NCI-H226 (cell line): ENCODE measurements around the gene KCNMA1.

Experiments used
- DNase-seq: peaks from one replicate; pipeline ENCODE4 v3.0.0-alpha.2; 2015

Gene KCNMA1

GRCh38 chr10:76902949-76903348 lies 734.7 kb downstream of the KCNMA1 start:
- DNase-seq: peak; percentile 24

GRCh38 chr10:76901701-76902100 lies 735.9 kb downstream of the KCNMA1 start:
- DNase-seq: no peak

GRCh38 chr10:76899490-76899889 lies 738.1 kb downstream of the KCNMA1 start:
- no peak for DNase-seq

GRCh38 chr10:76892766-76893479 lies 744.7 kb downstream of the KCNMA1 start:
- peak; percentile 14 for DNase-seq

- no peak for DNase-seq
Observed at GRCh38 chr10:76887223-76888010, 750.2 kb downstream of the KCNMA1 start.

GRCh38 chr10:76885816-76886215 lies 751.8 kb downstream of the KCNMA1 start:
- DNase-seq: no peak

- no peak for DNase-seq
Observed at GRCh38 chr10:76884673-76885275, 752.8 kb downstream of the KCNMA1 start.

GRCh38 chr10:76883596-76883995 lies 754.0 kb downstream of the KCNMA1 start:
- DNase-seq: no peak

GRCh38 chr10:76882796-76883195 lies 754.8 kb downstream of the KCNMA1 start:
- no peak for DNase-seq

GRCh38 chr10:76882245-76882644 lies 755.4 kb downstream of the KCNMA1 start:
- DNase-seq: no peak

- no peak for DNase-seq
Observed at GRCh38 chr10:76881477-76882220, 756.0 kb downstream of the KCNMA1 start.

GRCh38 chr10:76880931-76881330 lies 756.7 kb downstream of the KCNMA1 start:
- no peak for DNase-seq

GRCh38 chr10:76879116-76879913 lies 758.3 kb downstream of the KCNMA1 start:
- no peak for DNase-seq

GRCh38 chr10:76878514-76878913 lies 759.1 kb downstream of the KCNMA1 start:
- DNase-seq: no peak

- no peak for DNase-seq
Observed at GRCh38 chr10:76874896-76875295, 762.7 kb downstream of the KCNMA1 start.

- no peak for DNase-seq
Observed at GRCh38 chr10:76874176-76874575, 763.4 kb downstream of the KCNMA1 start.

- no peak for DNase-seq
Observed at GRCh38 chr10:76871697-76872295, 765.8 kb downstream of the KCNMA1 start.

- no peak for DNase-seq
Observed at GRCh38 chr10:76869931-76870330, 767.7 kb downstream of the KCNMA1 start.

- no peak for DNase-seq
Observed at GRCh38 chr10:76868098-76868977, 769.3 kb downstream of the KCNMA1 start.

GRCh38 chr10:76866841-76867586 lies 770.6 kb downstream of the KCNMA1 start:
- DNase-seq: no peak
